Lower leg skin (tissue), 4 donors: ENCODE measurements around the gene STPG1. TPM values are rescaled to one million over a fixed set of nuclear protein-coding genes. Genes with fewer than 3 reads are reported as not detected.

Experiments
- DNase-seq, 2 donors: peaks; one replicate each; pipeline ENCODE4 v3.0.0-alpha.2; 2019; ENCODE audit warnings: low spot score in 2 of 2
- H3K4me3 ChIP-seq: fragments of 200-600 bp; sonication (generic); 2 replicates; pipeline ENCODE4 v1.5.1; 2017; ENCODE audit warnings: mild to moderate bottlenecking, low read depth; ENCODE audit not compliant: poor library complexity, severe bottlenecking
- POLR2A ChIP-seq, 2 donors: fragments of 450-650 bp; IDR thresholded peaks; one replicate each; pipeline ENCODE4 v1.6.1; 2016 to 2017; ENCODE audit warnings: antibody characterized with exemption in 2 of 2, mild to moderate bottlenecking in 1 of 2, moderate library complexity in 1 of 2
- WGBS, 2 donors: methylation state at CpG; one replicate each; pipeline ENCODE4 v1.1.5; 2018; 5-methylcytosine and 5-hydroxymethylcytosine counted together
- intact Hi-C: fragments of 100-400 bp; cut with DNase I; formaldehyde crosslinking; loops from one replicate; pipeline ENCODE4 v1.15.0; 2023; ENCODE audit warnings: low total_unique reads
- total RNA-seq, 4 donors: library from RNA; depleted of rRNA; stranded (reverse); fragments of >200 nt; gene quantifications; one replicate each; pipeline ENCODE4 v1.1.0, GENCODE V29; 2016
- TF ChIP-seq, protein P1 (sequence below), 3 donors: fragments of 450-650 bp; IDR thresholded peaks; one replicate each; pipeline ENCODE4 v1.5.1; 2016; ENCODE audit warnings: antibody characterized with exemption in 3 of 3, mild to moderate bottlenecking in 3 of 3, moderate library complexity in 2 of 3

Gene STPG1
- total RNA-seq, 4 donors from 2014 or later: 3.6 to 8.5 (median 6.4) TPM

DNA sequence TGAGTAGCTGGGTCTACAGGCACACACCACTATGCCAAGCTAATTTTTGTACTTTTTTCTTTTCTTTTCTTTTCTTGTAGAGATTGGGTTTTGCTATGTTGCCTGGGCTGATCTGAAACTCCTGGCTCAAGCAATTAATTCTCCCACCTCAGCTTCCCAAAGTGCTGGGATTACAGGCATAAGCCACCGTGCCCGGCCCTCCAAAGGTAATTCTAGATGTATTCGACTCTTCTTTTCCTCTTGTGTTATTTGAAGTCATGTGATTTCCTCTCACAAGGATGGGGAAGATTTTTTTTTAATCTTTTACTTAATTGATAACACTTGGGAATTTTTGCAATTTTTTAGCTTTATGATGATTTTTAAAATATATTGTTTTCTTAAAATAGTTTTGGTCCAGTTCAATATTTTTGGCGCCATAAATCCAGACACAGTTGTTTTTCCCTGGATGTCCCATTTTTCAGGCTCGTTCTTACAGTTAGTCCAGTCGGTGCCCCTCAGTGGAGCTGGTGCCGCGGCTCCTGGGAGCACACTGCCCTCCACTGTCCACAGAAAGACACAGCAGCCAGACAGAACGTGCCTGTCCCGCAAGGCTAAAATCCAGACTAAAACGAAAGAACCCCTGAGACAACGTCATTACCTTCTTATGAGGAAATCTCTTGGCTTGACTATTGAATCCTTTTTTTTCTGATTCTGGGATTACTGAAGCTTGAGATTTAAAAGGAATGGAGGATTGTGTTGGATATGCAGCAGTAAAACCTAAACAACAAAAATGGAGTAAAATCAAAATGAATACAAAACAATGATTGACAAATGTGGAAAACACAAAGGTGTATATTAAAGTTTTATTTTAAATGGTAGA is 22.4 kb downstream of the STPG1 start:
- TF ChIP-seq POLR2A (IDR thresholded peaks at IDR 0.05): no peak
- TF ChIP-seq, protein P1, sequence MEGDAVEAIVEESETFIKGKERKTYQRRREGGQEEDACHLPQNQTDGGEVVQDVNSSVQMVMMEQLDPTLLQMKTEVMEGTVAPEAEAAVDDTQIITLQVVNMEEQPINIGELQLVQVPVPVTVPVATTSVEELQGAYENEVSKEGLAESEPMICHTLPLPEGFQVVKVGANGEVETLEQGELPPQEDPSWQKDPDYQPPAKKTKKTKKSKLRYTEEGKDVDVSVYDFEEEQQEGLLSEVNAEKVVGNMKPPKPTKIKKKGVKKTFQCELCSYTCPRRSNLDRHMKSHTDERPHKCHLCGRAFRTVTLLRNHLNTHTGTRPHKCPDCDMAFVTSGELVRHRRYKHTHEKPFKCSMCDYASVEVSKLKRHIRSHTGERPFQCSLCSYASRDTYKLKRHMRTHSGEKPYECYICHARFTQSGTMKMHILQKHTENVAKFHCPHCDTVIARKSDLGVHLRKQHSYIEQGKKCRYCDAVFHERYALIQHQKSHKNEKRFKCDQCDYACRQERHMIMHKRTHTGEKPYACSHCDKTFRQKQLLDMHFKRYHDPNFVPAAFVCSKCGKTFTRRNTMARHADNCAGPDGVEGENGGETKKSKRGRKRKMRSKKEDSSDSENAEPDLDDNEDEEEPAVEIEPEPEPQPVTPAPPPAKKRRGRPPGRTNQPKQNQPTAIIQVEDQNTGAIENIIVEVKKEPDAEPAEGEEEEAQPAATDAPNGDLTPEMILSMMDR (IDR thresholded peaks at IDR 0.05): peak in 1 of 3 donors; percentile 96
- 10 to 14% methylated on average over 12 of the region's 12 CpGs for WGBS, 2 donors
- intact Hi-C loops: loop anchor here (2.0 to 10.0 kb wide), 2 partner anchors 190 to 444 kb away; no protein-coding TSS in a partner anchor
- no peak overlapping the region for H3K4me3 ChIP-seq
- DNase-seq: peak; percentile 80 to 95

DNA sequence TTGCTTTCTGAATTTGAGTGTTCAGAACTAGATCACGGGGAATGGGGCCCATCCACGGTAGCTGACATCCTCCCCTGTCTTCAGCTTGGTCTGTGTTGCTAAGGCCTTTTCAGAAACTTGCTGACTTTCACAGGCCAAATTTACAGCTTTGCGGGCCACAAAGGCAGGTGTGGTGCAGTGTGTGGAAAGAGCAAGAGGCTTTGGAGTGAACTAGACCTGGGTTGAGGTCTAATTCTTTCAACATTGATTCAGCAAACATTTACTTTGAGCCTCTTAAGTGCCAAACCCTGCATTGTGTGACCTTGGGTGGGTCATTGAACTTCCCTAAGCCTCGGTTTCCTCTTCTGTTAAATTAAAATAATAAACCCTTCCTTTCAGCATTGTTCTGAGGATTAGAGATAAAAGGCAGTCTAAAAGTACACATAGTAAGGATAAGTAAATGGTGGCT is 24.3 kb downstream of the STPG1 start:
- H3K4me3 ChIP-seq: no peak overlapping the region
- 81 to 88% methylated on average over 4 of the region's 4 CpGs for WGBS, 2 donors
- DNase-seq: peak in 1 of 2 donors; percentile 61
- no peak for TF ChIP-seq POLR2A (IDR thresholded peaks at IDR 0.05)
- TF ChIP-seq, protein P1 (IDR thresholded peaks at IDR 0.05): no peak
- intact Hi-C loops: no loop called here

GRCh38 chr1:24388331-24388885 is 25.2 kb downstream of the STPG1 start:
- no peak overlapping the region for H3K4me3 ChIP-seq
- intact Hi-C loops: no loop called here
- TF ChIP-seq, protein P1 (IDR thresholded peaks at IDR 0.05): no peak
- TF ChIP-seq POLR2A (IDR thresholded peaks at IDR 0.05): no peak
- peak in 1 of 2 donors; percentile 81 for DNase-seq
- WGBS, 2 donors: 74 to 78% methylated on average over 8 of the region's 8 CpGs

DNA sequence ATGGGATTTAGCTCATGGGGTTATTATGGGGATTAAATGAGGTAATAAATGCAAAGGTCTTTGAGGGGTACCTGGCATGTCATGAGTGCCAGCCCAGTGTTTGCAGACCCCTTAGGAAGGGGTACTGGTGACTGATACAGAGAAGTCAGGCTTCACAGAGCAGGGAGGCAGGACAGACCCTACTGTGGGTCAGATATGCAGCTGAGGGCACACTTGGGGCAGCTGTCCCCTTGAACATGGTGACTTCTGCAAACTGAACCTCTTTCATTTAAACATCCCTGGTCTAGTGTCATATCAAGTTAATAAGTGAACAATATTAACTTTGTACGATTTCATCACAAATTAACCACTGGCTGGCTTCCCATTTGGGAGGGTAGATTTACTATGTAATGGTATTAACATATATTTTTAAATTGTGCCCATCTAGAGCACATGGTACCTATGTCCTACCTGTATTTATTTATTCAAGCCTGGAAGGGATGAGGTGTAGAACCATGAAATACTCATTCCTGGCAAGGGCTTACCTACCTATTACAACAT is 25.9 kb downstream of the STPG1 start:
- DNase-seq: peak in 1 of 2 donors; percentile 56
- no peak overlapping the region for H3K4me3 ChIP-seq
- TF ChIP-seq, protein P1 (IDR thresholded peaks at IDR 0.05): no peak
- TF ChIP-seq POLR2A (IDR thresholded peaks at IDR 0.05): no peak
- WGBS, 2 donors: 70 to 81% methylated on average over 1 of the region's 1 CpG
- intact Hi-C loops: no loop called here

- intact Hi-C loops: no loop called here
- TF ChIP-seq POLR2A (IDR thresholded peaks at IDR 0.05): no peak
- TF ChIP-seq, protein P1 (IDR thresholded peaks at IDR 0.05): no peak
- H3K4me3 ChIP-seq: no peak overlapping the region
- peak in 1 of 2 donors; percentile 68 for DNase-seq
- 66 to 77% methylated on average over 10 to 11 of the region's 11 CpGs for WGBS, 2 donors
Observed at GRCh38 chr1:24386931-24387330, 26.7 kb downstream of the STPG1 start.
